Parathyroid adenoma (tissue), 2 donors: ENCODE data around the gene TNFRSF18.

Experiments used
- H2AFZ ChIP-seq: fragments of 300-600 bp; sonication (generic); one replicate; pipeline ENCODE4 v1.7.0; 2017; ENCODE audit warnings: antibody characterized with exemption, mild to moderate bottlenecking
- H3K27ac ChIP-seq: fragments of 300-600 bp; sonication (generic); one replicate; pipeline ENCODE4 v1.7.0; 2017
- H3K27me3 ChIP-seq: fragments of 300-600 bp; sonication (generic); one replicate; pipeline ENCODE4 v1.7.0; 2017; ENCODE audit warnings: low read length; ENCODE audit not compliant: control insufficient read depth, insufficient read depth
- H3K36me3 ChIP-seq: fragments of 300-600 bp; sonication (generic); one replicate; pipeline ENCODE4 v1.7.0; 2017; ENCODE audit warnings: low read length; ENCODE audit not compliant: control insufficient read depth, insufficient read depth
- H3K4me1 ChIP-seq: fragments of 300-600 bp; sonication (generic); one replicate; pipeline ENCODE4 v1.7.0; 2017; ENCODE audit warnings: control low read depth
- H3K4me2 ChIP-seq: fragments of 300-600 bp; sonication (generic); one replicate; pipeline ENCODE4 v1.7.0; 2017; ENCODE audit warnings: low read length
- H3K4me3 ChIP-seq: fragments of 300-600 bp; sonication (generic); one replicate; pipeline ENCODE4 v1.7.0; 2017; ENCODE audit warnings: low read depth, low read length
- H3K79me2 ChIP-seq: fragments of 300-600 bp; sonication (generic); one replicate; pipeline ENCODE4 v1.7.0; 2017; ENCODE audit warnings: control low read depth
- H3K9ac ChIP-seq: fragments of 300-600 bp; sonication (generic); one replicate; pipeline ENCODE4 v1.7.0; 2017; ENCODE audit warnings: mild to moderate bottlenecking
- H3K9me3 ChIP-seq: fragments of 300-600 bp; sonication (generic); one replicate; pipeline ENCODE4 v1.7.0; 2017; ENCODE audit warnings: low read length; ENCODE audit not compliant: control insufficient read depth
- CTCF ChIP-seq: fragments of 300-600 bp; sonication (generic); IDR thresholded peaks from one replicate; pipeline ENCODE4 v1.7.0; 2017; ENCODE audit warnings: antibody characterized with exemption, mild to moderate bottlenecking
- donor health status: primary hyperparathyroidism.

TNFRSF18 gene

GRCh38 chr1:1232208-1232795 is 25.9 kb upstream of the TNFRSF18 start, which contains the start of gene B3GALT6:
Gene B3GALT6, plus strand, starts transcription at chr1:1232237. Its CDS starts 42 bp downstream, at chr1:1232279.
- H3K36me3 ChIP-seq, result no peaks in the 10 kb centered on the region
- H2AFZ ChIP-seq, result peak within 1 kb of the TSS; percentile 75
- peak within 1 kb of the TSS; percentile 68 for H3K4me2 ChIP-seq
- H3K27me3 ChIP-seq, result no peaks in the 10 kb centered on the region
- no peak for TF ChIP-seq CTCF
- peaks cover 33% of the 10 kb centered on the region for H3K79me2 ChIP-seq
- peak within 1 kb of the TSS; percentile 65 for H3K27ac ChIP-seq
- peaks cover 5% of the 10 kb centered on the region for H3K4me1 ChIP-seq
- H3K4me3 ChIP-seq, result peak within 1 kb of the TSS; percentile 74
- no peaks in the 10 kb centered on the region for H3K9me3 ChIP-seq
- peak within 1 kb of the TSS; percentile 53 for H3K9ac ChIP-seq

GRCh38 chr1:1231400-1232207 is 25.2 kb upstream of the TNFRSF18 start, which contains the start of gene SDF4:
Gene SDF4, minus strand, starts transcription at chr1:1232001. Its CDS starts 3,229 bp downstream, at chr1:1228772.
- TF ChIP-seq CTCF, result no peak
- peak within 1 kb of the TSS; percentile 75 for H2AFZ ChIP-seq
- peak within 1 kb of the TSS; percentile 65 for H3K27ac ChIP-seq
- peak within 1 kb of the TSS; percentile 68 for H3K4me2 ChIP-seq
- H3K4me1 ChIP-seq, result peaks cover 5% of the 10 kb centered on the region
- peaks cover 33% of the 10 kb centered on the region for H3K79me2 ChIP-seq
- no peaks in the 10 kb centered on the region for H3K27me3 ChIP-seq
- peak within 1 kb of the TSS; percentile 74 for H3K4me3 ChIP-seq
- H3K9ac ChIP-seq, result peak within 1 kb of the TSS; percentile 53
- H3K36me3 ChIP-seq, result no peaks in the 10 kb centered on the region
- H3K9me3 ChIP-seq, result no peaks in the 10 kb centered on the region

GRCh38 chr1:1230656-1231399 is 24.4 kb upstream of the TNFRSF18 start:
- Histone ChIP-seq H3K79me2 (peaks cover 33% of the 10 kb centered on the region), H3K4me1 (peaks cover 5% of the 10 kb centered on the region), H3K4me3 (peak overlapping the region; percentile 74), H3K27ac (no peak overlapping the region), H2AFZ (peak overlapping the region; percentile 75), H3K9ac (no peak overlapping the region), H3K9me3 (no peaks in the 10 kb centered on the region), H3K4me2 (peak overlapping the region; percentile 68), H3K27me3 (no peaks in the 10 kb centered on the region), H3K36me3 (no peaks in the 10 kb centered on the region)
- TF ChIP-seq CTCF, result no peak

GRCh38 chr1:1229770-1230169 is 23.4 kb upstream of the TNFRSF18 start:
- Histone ChIP-seq H3K27ac (no peak overlapping the region), H3K9ac (no peak overlapping the region), H3K36me3 (no peaks in the 10 kb centered on the region), H3K4me2 (no peak overlapping the region), H3K4me1 (peaks cover 5% of the 10 kb centered on the region), H3K4me3 (no peak overlapping the region), H3K79me2 (peaks cover 33% of the 10 kb centered on the region), H2AFZ (no peak overlapping the region), H3K9me3 (no peaks in the 10 kb centered on the region), H3K27me3 (no peaks in the 10 kb centered on the region)
- TF ChIP-seq CTCF, result no peak
